HK-2 (cell line): ENCODE measurements around the gene OCIAD2.
A peak's percentile ranks its signal among the peaks of the same experiment; 100 is the strongest.
"Not testable (repeated sequence)": the region's sequence is repeated elsewhere in the genome, so short reads cannot be mapped to it uniquely, and the experiment has no call there.

Experiments used
- DNase-seq: peaks from one replicate; pipeline ENCODE4 v3.0.0-alpha.2; 2018; ENCODE audit not compliant: unreplicated experiment

Gene OCIAD2

GRCh38 chr4:48907706-48908477 lies 1.3 kb upstream of the OCIAD2 start:
- DNase-seq, result no peak

GRCh38 chr4:48905363-48906015 lies 1.1 kb downstream of the OCIAD2 start:
- peak; percentile 47 for DNase-seq

GRCh38 chr4:48904541-48905142 lies 1.9 kb downstream of the OCIAD2 start:
- no peak for DNase-seq

- no peak for DNase-seq
Observed at GRCh38 chr4:48904101-48904500, 2.5 kb downstream of the OCIAD2 start.

- no peak for DNase-seq
Observed at GRCh38 chr4:48902266-48902665, 4.3 kb downstream of the OCIAD2 start.

- DNase-seq, result no peak
Observed at GRCh38 chr4:48901196-48901595, 5.4 kb downstream of the OCIAD2 start.

DNA sequence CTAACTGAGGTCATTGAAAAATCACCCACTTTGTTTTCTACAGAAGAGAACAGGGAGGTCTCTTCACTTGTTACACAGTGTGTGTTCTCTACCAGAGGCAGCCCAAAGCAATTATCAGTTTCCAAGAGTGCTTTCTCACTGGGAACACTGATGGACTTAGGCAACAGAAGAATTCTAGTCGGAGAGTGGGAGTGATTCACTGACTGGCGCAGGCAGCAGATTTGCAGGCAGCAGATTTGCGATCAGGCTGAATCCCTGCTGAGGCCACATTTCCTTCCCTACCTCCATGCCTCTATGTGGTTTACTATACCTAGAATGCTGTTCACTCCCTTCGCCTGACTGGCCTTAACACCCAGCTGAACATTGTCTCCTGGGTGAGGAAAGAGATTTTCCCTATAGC lies 6.6 kb downstream of the OCIAD2 start:
- no peak for DNase-seq

DNA sequence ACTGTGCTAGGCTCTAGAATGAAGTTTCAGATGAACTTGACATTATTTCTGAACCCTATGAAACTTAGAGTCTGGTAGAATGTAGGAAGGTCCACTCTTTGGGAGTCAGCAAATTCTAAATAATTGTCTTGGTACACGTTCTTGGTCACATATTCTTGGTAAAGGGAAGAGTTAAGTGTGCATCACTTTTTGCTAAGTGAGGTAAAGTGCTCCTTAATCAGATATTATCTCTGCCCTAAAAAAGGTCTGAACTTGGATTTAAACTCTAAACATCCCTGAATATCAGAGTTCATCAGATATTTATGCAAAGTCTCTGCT lies 7.2 kb downstream of the OCIAD2 start:
- DNase-seq, result no peak

- no peak for DNase-seq
Observed at GRCh38 chr4:48898733-48899431, 7.7 kb downstream of the OCIAD2 start.

DNA sequence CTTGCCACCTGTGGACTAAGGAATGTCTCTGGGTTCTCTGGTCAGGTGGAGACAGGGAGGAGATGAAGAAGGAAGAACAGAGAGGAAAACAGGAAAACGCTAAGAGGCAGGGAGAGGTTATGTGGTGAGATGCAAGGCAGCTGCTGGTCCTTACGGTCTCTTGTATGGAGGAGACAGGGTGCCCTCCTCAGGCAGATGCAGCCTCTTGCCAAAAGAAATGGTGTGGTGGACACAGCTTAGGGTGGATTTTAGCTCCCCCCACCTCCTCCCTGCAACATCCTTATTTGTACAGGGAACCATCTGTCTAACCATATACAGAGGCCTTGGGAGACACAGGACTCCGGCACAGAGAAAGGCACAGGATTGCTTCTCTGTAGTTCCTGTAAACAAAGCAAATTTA lies 9.7 kb downstream of the OCIAD2 start:
- DNase-seq, result no peak

DNA sequence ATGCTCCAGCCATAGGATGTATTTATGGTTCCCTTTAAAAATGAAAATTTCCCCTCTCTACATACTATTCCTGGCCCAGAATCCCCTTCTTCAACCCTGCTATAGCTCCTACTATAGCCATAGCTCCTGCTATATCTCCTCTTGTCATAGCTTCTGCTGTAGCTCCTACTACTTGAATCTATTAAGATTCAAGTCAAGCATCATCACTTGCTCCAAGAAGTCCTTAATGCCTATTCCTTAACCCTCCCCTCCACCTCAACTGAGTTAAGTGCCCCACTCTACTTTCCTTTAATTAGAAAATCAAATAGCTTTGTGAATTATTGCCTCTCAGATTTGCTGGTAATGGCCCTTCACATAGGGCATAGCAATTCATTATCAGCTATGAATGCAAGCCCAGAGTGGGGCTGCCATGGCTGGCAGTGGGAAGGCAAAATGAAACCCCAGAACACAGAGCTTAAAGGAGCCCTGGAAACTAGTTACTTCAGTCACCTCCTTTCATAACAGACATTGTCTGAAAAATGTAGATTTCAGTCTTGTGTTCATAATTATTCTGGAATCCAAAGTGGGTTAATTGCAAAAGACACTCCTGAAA lies 15.4 kb downstream of the OCIAD2 start:
- DNase-seq, result no peak

- not testable (repeated sequence) for DNase-seq
Observed at GRCh38 chr4:48889750-48890149, 16.8 kb downstream of the OCIAD2 start.

DNA sequence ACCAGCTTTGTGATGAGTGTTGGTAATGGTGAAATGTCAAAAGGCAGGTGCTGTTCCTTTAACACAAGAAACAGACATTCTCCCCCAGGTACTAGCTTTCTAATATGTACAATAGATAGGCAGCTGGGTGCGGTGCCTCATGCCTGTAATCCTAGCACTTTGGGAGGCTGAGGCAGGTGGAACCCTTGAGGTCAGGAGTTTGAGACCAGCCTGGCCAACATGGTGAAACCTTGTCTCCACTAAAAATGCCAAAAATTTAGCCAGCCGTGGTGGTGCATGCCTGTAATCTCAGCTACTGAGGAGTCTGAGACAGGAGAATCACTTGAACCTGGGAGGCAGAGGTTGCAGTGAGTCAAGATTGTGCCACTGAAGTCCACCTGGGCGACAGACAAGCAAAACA lies 24.9 kb downstream of the OCIAD2 start:
- DNase-seq, result not testable (repeated sequence)

DNA sequence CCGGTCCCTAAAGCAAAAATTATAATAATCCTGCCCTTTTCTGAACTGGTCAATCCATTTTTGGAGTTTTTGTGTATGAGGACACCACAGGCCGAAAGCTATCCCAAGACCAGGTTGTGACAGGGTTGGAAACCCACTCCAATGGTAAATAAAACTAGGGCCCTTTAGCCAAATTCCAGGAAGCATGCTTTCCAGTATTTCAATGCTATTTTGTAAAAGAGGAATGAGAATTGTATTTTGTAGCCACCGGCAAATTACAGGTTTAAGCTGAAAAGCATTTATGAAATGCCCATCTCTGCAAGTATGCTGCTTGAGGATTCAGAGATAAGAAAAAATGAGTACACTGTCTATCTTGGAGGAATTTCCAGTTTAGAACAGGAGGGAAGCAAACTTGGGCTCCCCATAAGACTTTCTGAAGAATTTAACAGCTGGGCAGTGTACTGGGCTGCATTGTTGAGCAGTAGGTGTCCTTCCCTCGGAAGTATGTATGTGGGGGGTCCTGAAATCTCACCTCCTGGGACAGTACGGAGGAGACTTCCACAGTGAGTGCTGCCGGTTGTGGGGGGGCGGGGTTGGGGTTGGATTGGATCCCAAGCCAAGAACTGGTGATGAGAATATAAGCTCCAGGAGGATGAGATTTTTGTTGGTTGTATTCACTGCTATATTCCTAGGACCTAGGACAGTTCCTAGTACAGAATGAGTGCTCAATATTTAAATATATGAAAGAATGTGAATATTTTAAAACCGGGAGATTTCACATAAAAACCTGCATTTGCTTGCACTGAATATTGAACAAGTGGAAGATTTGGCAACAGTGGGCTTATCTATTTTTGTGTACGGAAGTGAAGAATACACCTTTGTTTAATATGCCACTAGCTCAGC lies 26.8 kb downstream of the OCIAD2 start:
- DNase-seq, result no peak

- DNase-seq, result no peak
Observed at GRCh38 chr4:48877827-48878535, 28.6 kb downstream of the OCIAD2 start.

DNA sequence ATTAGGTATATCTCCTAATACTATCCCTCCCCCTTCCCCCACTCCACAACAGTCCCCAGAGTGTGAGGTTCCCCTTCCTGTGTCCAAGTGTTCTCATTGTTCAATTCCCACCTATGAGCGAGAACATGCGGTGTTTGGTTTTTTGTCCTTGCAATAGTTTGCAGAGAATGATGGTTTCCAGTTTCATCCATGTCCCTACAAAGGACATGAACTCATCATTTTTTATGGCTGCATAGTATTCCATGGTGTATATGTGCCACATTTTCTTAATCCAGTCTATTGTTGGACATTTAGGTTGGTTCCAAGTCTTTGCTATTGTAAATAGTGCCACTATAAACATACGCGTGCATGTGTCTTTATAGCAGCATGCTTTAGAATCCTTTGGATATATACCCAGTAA lies 41.9 kb downstream of the OCIAD2 start:
- not testable (repeated sequence) for DNase-seq

DNA sequence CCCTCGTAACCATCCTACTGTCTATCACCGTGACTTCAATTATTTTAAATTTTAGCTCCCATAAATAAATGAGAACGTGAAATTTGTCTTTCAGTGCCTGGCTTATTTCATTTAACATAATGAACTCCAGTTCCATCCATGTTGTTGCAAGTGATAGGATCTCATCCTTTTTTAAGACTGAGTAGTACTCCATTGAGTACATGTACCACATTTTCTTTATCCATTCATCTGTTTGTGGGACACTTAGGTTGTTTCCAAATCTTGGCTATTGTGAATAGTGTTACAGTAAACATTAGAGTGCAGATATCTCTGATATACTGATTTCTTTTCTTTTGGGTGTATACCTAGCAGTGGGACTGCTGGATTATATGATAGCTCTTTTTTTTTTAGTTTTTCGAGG lies 42.8 kb downstream of the OCIAD2 start:
- DNase-seq, result no peak

DNA sequence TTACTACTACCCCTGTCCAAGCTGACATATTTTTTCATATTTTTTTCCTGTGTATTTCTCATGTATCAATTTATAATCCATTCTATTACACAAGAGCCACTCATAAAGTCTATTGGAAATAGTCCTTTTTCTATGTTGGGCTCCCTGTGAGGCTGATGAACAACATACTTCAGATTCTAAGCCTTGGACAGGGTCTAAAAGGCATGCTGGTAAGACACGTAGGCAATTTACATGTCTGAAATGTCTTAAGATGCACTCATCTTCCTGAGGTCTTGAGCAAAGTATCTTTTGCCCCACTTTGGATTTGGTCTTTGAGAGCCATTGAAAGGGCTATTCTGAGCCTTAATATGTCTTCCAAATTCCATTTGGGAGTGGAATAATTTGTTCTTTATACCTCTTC lies 43.9 kb downstream of the OCIAD2 start:
- DNase-seq, result no peak

DNA sequence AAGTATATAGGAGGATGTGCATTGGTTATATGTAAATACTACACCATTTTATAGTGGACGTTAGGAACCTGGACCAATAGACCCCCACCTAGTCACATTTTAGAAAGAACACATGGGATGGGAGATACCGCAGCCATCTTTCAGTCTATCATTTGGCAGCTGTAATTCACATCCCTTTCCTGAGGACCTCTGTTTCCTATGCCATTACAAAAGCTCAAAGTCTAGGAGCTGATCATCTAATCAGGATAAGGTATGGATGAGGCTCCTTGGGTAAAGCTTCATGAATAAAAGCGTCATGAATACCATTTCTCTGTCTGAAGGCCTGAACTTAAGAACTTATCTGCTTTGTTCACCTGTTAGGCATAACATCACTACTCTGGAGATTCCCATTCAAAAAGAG lies 44.5 kb downstream of the OCIAD2 start:
- no peak for DNase-seq

- DNase-seq, result no peak
Observed at GRCh38 chr4:48858130-48858529, 48.4 kb downstream of the OCIAD2 start.

DNA sequence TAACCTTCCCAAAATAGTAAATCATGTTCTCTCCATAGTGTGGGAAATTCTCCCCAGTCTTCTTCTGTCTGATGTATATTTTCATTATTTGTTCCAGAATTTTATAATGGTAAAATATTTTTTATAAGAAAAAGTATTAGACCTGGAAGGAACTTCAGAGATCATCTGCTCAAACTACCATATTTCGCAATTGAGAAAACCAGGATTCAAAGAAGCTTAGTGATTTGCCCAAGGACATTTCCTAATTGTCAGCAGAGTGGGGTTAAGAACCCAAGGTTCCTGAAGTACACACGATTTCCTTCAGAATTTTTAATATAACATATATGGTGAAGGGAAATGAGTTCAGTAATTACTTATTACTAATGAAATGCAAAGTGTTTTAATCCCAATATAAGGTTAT lies 51.6 kb downstream of the OCIAD2 start:
- no peak for DNase-seq
